AG04449 (cell line): ENCODE measurements around the gene MEI1.

ENCODE experiments used
- CTCF ChIA-PET: fragments of 350-600 bp; formaldehyde crosslinking; extraction: SDS; loops from one replicate; lab custom pipeline; 2021; ENCODE audit warnings: antibody characterized with exemption; lab: Yijun Ruan, JAX
- POLR2A ChIA-PET: fragments of 400-600, 350-600 bp; formaldehyde crosslinking; extraction: SDS; loops from one replicate; lab custom pipeline; 2020; ENCODE audit warnings: antibody characterized with exemption, inconsistent platforms; lab: Yijun Ruan, JAX
- DNase-seq: peaks from one replicate; pipeline ENCODE4 v3.0.0-alpha.2; 2010; ENCODE audit warnings: low read depth, low spot score
- H3K4me3 ChIP-seq: 2 replicates; pipeline ENCODE4 v1.5.1; 2011; ENCODE audit warnings: low read depth, mild to moderate bottlenecking, control low read depth, low read length
- TF ChIP-seq, protein P1 (sequence below): IDR thresholded peaks from one replicate; pipeline ENCODE4 v1.5.1; 2011; ENCODE audit warnings: mild to moderate bottlenecking, moderate library complexity, low read length, control low read depth, inconsistent platforms; ENCODE audit not compliant: insufficient read depth; ENCODE audit errors: missing control alignments

The MEI1 gene

GRCh38 chr22:41816241-41816640, 116.9 kb downstream of the MEI1 start:
- CTCF ChIA-PET: interaction anchor here (1.1 to 1.7 kb wide), 2 partner anchors 70 to 125 kb away, joined by 3 to 5 read pairs; no protein-coding TSS in a partner anchor
- DNase-seq: no peak
- POLR2A ChIA-PET: no interaction called here
- TF ChIP-seq, protein P1, sequence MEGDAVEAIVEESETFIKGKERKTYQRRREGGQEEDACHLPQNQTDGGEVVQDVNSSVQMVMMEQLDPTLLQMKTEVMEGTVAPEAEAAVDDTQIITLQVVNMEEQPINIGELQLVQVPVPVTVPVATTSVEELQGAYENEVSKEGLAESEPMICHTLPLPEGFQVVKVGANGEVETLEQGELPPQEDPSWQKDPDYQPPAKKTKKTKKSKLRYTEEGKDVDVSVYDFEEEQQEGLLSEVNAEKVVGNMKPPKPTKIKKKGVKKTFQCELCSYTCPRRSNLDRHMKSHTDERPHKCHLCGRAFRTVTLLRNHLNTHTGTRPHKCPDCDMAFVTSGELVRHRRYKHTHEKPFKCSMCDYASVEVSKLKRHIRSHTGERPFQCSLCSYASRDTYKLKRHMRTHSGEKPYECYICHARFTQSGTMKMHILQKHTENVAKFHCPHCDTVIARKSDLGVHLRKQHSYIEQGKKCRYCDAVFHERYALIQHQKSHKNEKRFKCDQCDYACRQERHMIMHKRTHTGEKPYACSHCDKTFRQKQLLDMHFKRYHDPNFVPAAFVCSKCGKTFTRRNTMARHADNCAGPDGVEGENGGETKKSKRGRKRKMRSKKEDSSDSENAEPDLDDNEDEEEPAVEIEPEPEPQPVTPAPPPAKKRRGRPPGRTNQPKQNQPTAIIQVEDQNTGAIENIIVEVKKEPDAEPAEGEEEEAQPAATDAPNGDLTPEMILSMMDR: no peak
- H3K4me3 ChIP-seq: no peak overlapping the region

DNA sequence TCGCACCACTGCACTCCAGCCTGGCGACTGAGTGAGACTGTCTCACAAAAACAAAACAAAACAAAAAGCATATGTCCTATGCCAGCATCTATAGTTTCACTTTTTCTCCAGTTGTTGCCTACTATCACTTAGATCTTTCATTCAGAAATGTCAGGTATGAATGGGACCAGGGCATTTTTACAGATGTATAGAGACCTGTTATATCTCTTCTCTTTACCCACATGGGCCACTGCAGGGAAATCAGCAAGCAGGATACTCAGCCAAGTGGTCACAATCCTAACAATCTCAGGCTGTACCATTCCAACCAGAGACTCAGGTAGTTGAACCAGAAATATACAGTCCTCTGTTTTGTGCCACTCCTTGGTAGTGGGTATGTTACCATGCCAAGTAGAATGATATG, 117.6 kb downstream of the MEI1 start:
- CTCF ChIA-PET: interaction anchor here (1.7 kb wide), 1 partner anchor 124 kb away, joined by 5 read pairs; no protein-coding TSS in a partner anchor
- POLR2A ChIA-PET: no interaction called here

DNA sequence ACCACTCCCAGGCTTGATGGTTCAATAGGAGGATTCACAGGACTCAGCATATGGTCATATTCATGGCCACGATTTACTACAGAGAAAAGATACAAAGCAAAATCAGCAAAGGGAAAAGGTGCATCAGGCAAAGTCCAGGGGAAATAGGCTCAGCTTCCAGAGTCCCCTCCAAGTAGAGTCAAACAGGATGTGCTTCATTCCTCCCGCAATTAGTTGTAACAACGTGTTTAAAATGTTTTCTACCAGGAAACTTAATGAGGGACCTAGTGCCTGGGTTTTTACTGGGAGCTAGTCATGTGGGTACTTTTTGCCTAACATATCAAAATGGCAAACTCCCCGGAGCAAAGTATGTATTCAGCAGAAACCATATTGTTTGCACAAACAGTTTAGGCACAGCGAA, 118.7 kb downstream of the MEI1 start:
- H3K4me3 ChIP-seq: no peak overlapping the region
- CTCF ChIA-PET: interaction anchor here (1.3 kb wide), 1 partner anchor 108 kb away, joined by 3 read pairs; no protein-coding TSS in a partner anchor
- POLR2A ChIA-PET: no interaction called here
- TF ChIP-seq, protein P1: no peak
- no peak for DNase-seq

More for the DNA sequence above, 117.6 kb downstream of the MEI1 start:
- H3K4me3 ChIP-seq: no peak overlapping the region
- DNase-seq: no peak
- TF ChIP-seq, protein P1: no peak

- no peak for DNase-seq
- ChIA-PET POLR2A (no interaction called here), CTCF (interaction anchor here (0.8 to 1.3 kb wide), 2 partner anchors 107 to 122 kb away, joined by 3 read pairs; no protein-coding TSS in a partner anchor)
- no peak overlapping the region for H3K4me3 ChIP-seq
- TF ChIP-seq, protein P1: no peak
Measured at GRCh38 chr22:41818596-41818995, 119.3 kb downstream of the MEI1 start.

- TF ChIP-seq, protein P1: no peak
- CTCF ChIA-PET: interaction anchor here (0.8 to 1.3 kb wide), 2 partner anchors 106 to 122 kb away, joined by 3 read pairs; no protein-coding TSS in a partner anchor
- no peak overlapping the region for H3K4me3 ChIP-seq
- DNase-seq: no peak
- POLR2A ChIA-PET: no interaction called here
Measured at GRCh38 chr22:41819257-41819656, 120.0 kb downstream of the MEI1 start.

DNA sequence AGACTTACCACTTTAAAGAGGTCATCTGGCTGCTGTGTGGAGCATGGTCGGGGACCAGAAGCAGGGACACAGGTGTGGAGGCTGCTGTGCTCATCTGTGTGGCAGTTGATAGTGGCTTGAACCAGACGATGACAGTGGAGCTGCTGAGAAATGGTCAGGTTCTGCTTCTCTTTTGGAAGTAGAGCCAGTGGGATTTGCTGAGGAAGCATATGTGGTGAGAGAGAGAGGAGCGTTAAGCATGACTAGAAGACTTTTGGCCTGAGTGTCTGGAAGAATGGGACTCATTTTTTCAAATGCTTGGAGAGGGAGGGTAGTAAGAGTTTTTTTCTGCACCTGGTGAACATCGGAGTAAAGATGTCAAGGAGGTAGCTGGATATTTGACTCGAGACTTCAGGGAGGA, 121.1 kb downstream of the MEI1 start:
- TF ChIP-seq, protein P1: no peak
- H3K4me3 ChIP-seq: no peak overlapping the region
- no peak for DNase-seq
- ChIA-PET CTCF (no interaction called here), POLR2A (no interaction called here)
